Activated naive CD4-positive, alpha-beta T cell treated with anti-CD3 and anti-CD28 coated beads, Interleukin-2, amount 10 ng/mL, durations not matched to agents 7 days and 5 days (primary cell): ENCODE measurements around the gene BBX.
"Not testable (repeated sequence)": the region's sequence is repeated elsewhere in the genome, so short reads cannot be mapped to it uniquely, and the experiment has no call there.

Experiments
- CTCF ChIA-PET: fragments of 350-600 bp; sonication (Branson Sonifier 250); formaldehyde crosslinking; loops from one replicate; lab custom pipeline; 2021; ENCODE audit warnings: antibody characterized with exemption; lab: Charles Lee
- DNase-seq: peaks from one replicate; pipeline ENCODE4 v3.0.0-alpha.2; 2020
- H3K27ac Mint-ChIP-seq: one replicate; pipeline ENCODE4 v1.8.0; 2021; ENCODE audit warnings: mild to moderate bottlenecking, moderate library complexity, mixed read lengths
- H3K27me3 Mint-ChIP-seq: one replicate; pipeline ENCODE4 v1.8.0; 2021; ENCODE audit warnings: mild to moderate bottlenecking, mixed read lengths
- H3K36me3 Mint-ChIP-seq: one replicate; pipeline ENCODE4 v1.8.0; 2021; ENCODE audit warnings: mixed read lengths
- H3K4me1 Mint-ChIP-seq: one replicate; pipeline ENCODE4 v1.8.0; 2021; ENCODE audit warnings: mixed read lengths
- H3K4me3 Mint-ChIP-seq: one replicate; pipeline ENCODE4 v1.8.0; 2021; ENCODE audit warnings: mild to moderate bottlenecking, moderate library complexity, mixed read lengths
- H3K9me3 Mint-ChIP-seq: one replicate; pipeline ENCODE4 v1.8.0; 2021; ENCODE audit warnings: mixed read lengths

BBX gene

GRCh38 chr3:107813026-107813425, 290.3 kb downstream of the BBX start:
- no peak overlapping the region for H3K27ac Mint-ChIP-seq

GRCh38 chr3:107816107-107816506, 293.3 kb downstream of the BBX start:
- H3K36me3 Mint-ChIP-seq, result no peaks in the 10 kb centered on the region
- CTCF ChIA-PET, result interaction anchor here (0.6 kb wide), 1 partner anchor 660 kb away, joined by 5 read pairs; no protein-coding TSS in a partner anchor
- no peak for DNase-seq
- no peaks in the 10 kb centered on the region for H3K4me1 Mint-ChIP-seq
- peaks cover 10% of the 10 kb centered on the region for H3K27me3 Mint-ChIP-seq
- no peak overlapping the region for H3K27ac Mint-ChIP-seq
- no peaks in the 10 kb centered on the region for H3K9me3 Mint-ChIP-seq
- no peak overlapping the region for H3K4me3 Mint-ChIP-seq

More at GRCh38 chr3:107813026-107813425, 290.3 kb downstream of the BBX start:
- no peaks in the 10 kb centered on the region for H3K9me3 Mint-ChIP-seq
- H3K36me3 Mint-ChIP-seq, result peaks cover 10% of the 10 kb centered on the region
- CTCF ChIA-PET, result no interaction called here
- peaks cover under 1% of the 10 kb centered on the region for H3K27me3 Mint-ChIP-seq
- peaks cover 9% of the 10 kb centered on the region for H3K4me1 Mint-ChIP-seq
- DNase-seq, result no peak
- no peak overlapping the region for H3K4me3 Mint-ChIP-seq

GRCh38 chr3:107817076-107817475, 294.3 kb downstream of the BBX start:
- no peaks in the 10 kb centered on the region for H3K9me3 Mint-ChIP-seq
- CTCF ChIA-PET, result no interaction called here
- DNase-seq, result no peak
- H3K27me3 Mint-ChIP-seq, result peaks cover 10% of the 10 kb centered on the region
- H3K27ac Mint-ChIP-seq, result no peak overlapping the region
- no peak overlapping the region for H3K4me3 Mint-ChIP-seq
- H3K4me1 Mint-ChIP-seq, result no peaks in the 10 kb centered on the region
- H3K36me3 Mint-ChIP-seq, result no peaks in the 10 kb centered on the region

- H3K9me3 Mint-ChIP-seq, result no peaks in the 10 kb centered on the region
- no peak overlapping the region for H3K27ac Mint-ChIP-seq
- no peak overlapping the region for H3K4me3 Mint-ChIP-seq
- H3K4me1 Mint-ChIP-seq, result no peaks in the 10 kb centered on the region
- peaks cover 10% of the 10 kb centered on the region for H3K27me3 Mint-ChIP-seq
- H3K36me3 Mint-ChIP-seq, result no peaks in the 10 kb centered on the region
- CTCF ChIA-PET, result no interaction called here
- no peak for DNase-seq
Observed at GRCh38 chr3:107818025-107818424, 295.3 kb downstream of the BBX start.

GRCh38 chr3:107819656-107820055, 296.9 kb downstream of the BBX start:
- H3K36me3 Mint-ChIP-seq, result no peaks in the 10 kb centered on the region
- no peaks in the 10 kb centered on the region for H3K9me3 Mint-ChIP-seq
- no peak overlapping the region for H3K4me3 Mint-ChIP-seq
- no peaks in the 10 kb centered on the region for H3K4me1 Mint-ChIP-seq
- no peak overlapping the region for H3K27ac Mint-ChIP-seq
- H3K27me3 Mint-ChIP-seq, result peaks cover 10% of the 10 kb centered on the region
- no peak for DNase-seq
- CTCF ChIA-PET, result no interaction called here

- CTCF ChIA-PET, result interaction anchor here (0.6 kb wide), 1 partner anchor 70 kb away, joined by 3 read pairs; no protein-coding TSS in a partner anchor
Observed at GRCh38 chr3:107822308-107822707, 299.5 kb downstream of the BBX start.

GRCh38 chr3:107824822-107825371, 302.1 kb downstream of the BBX start:
- no peak overlapping the region for H3K4me3 Mint-ChIP-seq
- DNase-seq, result no peak
- H3K4me1 Mint-ChIP-seq, result no peaks in the 10 kb centered on the region
- H3K9me3 Mint-ChIP-seq, result no peaks in the 10 kb centered on the region
- H3K27ac Mint-ChIP-seq, result no peak overlapping the region
- H3K36me3 Mint-ChIP-seq, result no peaks in the 10 kb centered on the region
- H3K27me3 Mint-ChIP-seq, result no peaks in the 10 kb centered on the region
- CTCF ChIA-PET, result no interaction called here

More at GRCh38 chr3:107822308-107822707, 299.5 kb downstream of the BBX start:
- Mint-ChIP-seq H3K9me3 (no peaks in the 10 kb centered on the region), H3K4me3 (no peak overlapping the region), H3K27ac (no peak overlapping the region), H3K27me3 (peaks cover 10% of the 10 kb centered on the region), H3K4me1 (no peaks in the 10 kb centered on the region), H3K36me3 (no peaks in the 10 kb centered on the region)
- DNase-seq, result no peak

GRCh38 chr3:107825556-107825955, 302.8 kb downstream of the BBX start:
- Mint-ChIP-seq H3K27ac (no peak overlapping the region), H3K27me3 (no peaks in the 10 kb centered on the region), H3K4me3 (no peak overlapping the region), H3K36me3 (no peaks in the 10 kb centered on the region), H3K4me1 (no peaks in the 10 kb centered on the region), H3K9me3 (no peaks in the 10 kb centered on the region)
- CTCF ChIA-PET, result no interaction called here
- DNase-seq, result no peak

- H3K4me3 Mint-ChIP-seq, result no peak overlapping the region
- no peaks in the 10 kb centered on the region for H3K27me3 Mint-ChIP-seq
- no peaks in the 10 kb centered on the region for H3K9me3 Mint-ChIP-seq
- H3K36me3 Mint-ChIP-seq, result no peaks in the 10 kb centered on the region
- no peak for DNase-seq
- no peaks in the 10 kb centered on the region for H3K4me1 Mint-ChIP-seq
- CTCF ChIA-PET, result interaction anchor here (1.4 kb wide), 1 partner anchor 16 kb away, joined by 3 read pairs; no protein-coding TSS in a partner anchor
- no peak overlapping the region for H3K27ac Mint-ChIP-seq
Observed at GRCh38 chr3:107826727-107827126, 304.0 kb downstream of the BBX start.

- no peaks in the 10 kb centered on the region for H3K4me1 Mint-ChIP-seq
Observed at GRCh38 chr3:107829185-107829584, 306.4 kb downstream of the BBX start.

GRCh38 chr3:107831590-107831989, 308.8 kb downstream of the BBX start:
- Mint-ChIP-seq H3K27me3 (no peaks in the 10 kb centered on the region), H3K27ac (no peak overlapping the region), H3K9me3 (no peaks in the 10 kb centered on the region), H3K36me3 (no peaks in the 10 kb centered on the region), H3K4me1 (no peaks in the 10 kb centered on the region), H3K4me3 (no peak overlapping the region)
- CTCF ChIA-PET, result no interaction called here
- no peak for DNase-seq

More at GRCh38 chr3:107829185-107829584, 306.4 kb downstream of the BBX start:
- Mint-ChIP-seq H3K27ac (no peak overlapping the region), H3K27me3 (no peaks in the 10 kb centered on the region), H3K36me3 (no peaks in the 10 kb centered on the region), H3K9me3 (no peaks in the 10 kb centered on the region), H3K4me3 (no peak overlapping the region)
- CTCF ChIA-PET, result no interaction called here
- no peak for DNase-seq

GRCh38 chr3:107833043-107833442, 310.3 kb downstream of the BBX start:
- Mint-ChIP-seq H3K27me3 (no peaks in the 10 kb centered on the region), H3K27ac (no peak overlapping the region), H3K4me1 (no peaks in the 10 kb centered on the region), H3K4me3 (no peak overlapping the region), H3K9me3 (no peaks in the 10 kb centered on the region), H3K36me3 (no peaks in the 10 kb centered on the region)
- CTCF ChIA-PET, result interaction anchor here (1.0 kb wide), 1 partner anchor 158 kb away, joined by 3 read pairs; no protein-coding TSS in a partner anchor
- no peak for DNase-seq

GRCh38 chr3:107833722-107834416, 311.1 kb downstream of the BBX start:
- Mint-ChIP-seq H3K27ac (no peak overlapping the region), H3K4me1 (no peaks in the 10 kb centered on the region), H3K9me3 (no peaks in the 10 kb centered on the region), H3K36me3 (no peaks in the 10 kb centered on the region), H3K4me3 (no peak overlapping the region), H3K27me3 (no peaks in the 10 kb centered on the region)
- CTCF ChIA-PET, result no interaction called here
- no peak for DNase-seq

GRCh38 chr3:107835001-107835400, 312.2 kb downstream of the BBX start:
- not testable (repeated sequence) for H3K36me3 Mint-ChIP-seq, H3K9me3 Mint-ChIP-seq, H3K27ac Mint-ChIP-seq, DNase-seq, H3K4me1 Mint-ChIP-seq, H3K27me3 Mint-ChIP-seq, H3K4me3 Mint-ChIP-seq
- CTCF ChIA-PET, result interaction anchor here (1.1 kb wide), 1 partner anchor 13 kb away, joined by 3 read pairs; no protein-coding TSS in a partner anchor
